ENCODE data around the gene MAML3.

GRCh38 chr4:139860435-139861024 is 293.5 kb downstream of the MAML3 start:
- TF ChIP-seq RAD21 (IDR thresholded peaks at IDR 0.05; ENCODE audit: low read depth) (no peak), MAX (IDR thresholded peaks at IDR 0.05) (no peak), CEBPB (IDR thresholded peaks at IDR 0.05) (no peak), EP300 (IDR thresholded peaks at IDR 0.05; ENCODE audit: borderline replicate concordance) (no peak), REST (IDR thresholded peaks at IDR 0.05; ENCODE audit: low read depth) (no peak), TCF12 (IDR thresholded peaks at IDR 0.05; ENCODE audit: low read depth) (no peak), TEAD4 (IDR thresholded peaks at IDR 0.05) (no peak), TAF1 (IDR thresholded peaks at IDR 0.05; ENCODE audit: low read depth) (no peak), CREB1 (IDR thresholded peaks at IDR 0.05; ENCODE audit: low read depth) (no peak), NFIC (IDR thresholded peaks at IDR 0.05) (no peak), YY1 (IDR thresholded peaks at IDR 0.05; ENCODE audit: low read depth) (no peak), USF1 (IDR thresholded peaks at IDR 0.05) (no peak), EGR1 (IDR thresholded peaks at IDR 0.05) (no peak), FOXM1 (IDR thresholded peaks at IDR 0.05; ENCODE audit: borderline replicate concordance, low read depth) (no peak)

Measured in Ishikawa (cell line).